GM18907 (cell line): ENCODE results near the gene KLK5.
"Not testable (repeated sequence)": the region's sequence is repeated elsewhere in the genome, so short reads cannot be mapped to it uniquely, and the experiment has no call there.

Experiments
- ATAC-seq: cut with Tn5 transposase; IDR thresholded peaks from one replicate; pipeline ENCODE4 v1.9.1; 2021; ENCODE audit warnings: mild to moderate bottlenecking, moderate library complexity; ENCODE audit not compliant: unreplicated experiment

The KLK5 gene

DNA sequence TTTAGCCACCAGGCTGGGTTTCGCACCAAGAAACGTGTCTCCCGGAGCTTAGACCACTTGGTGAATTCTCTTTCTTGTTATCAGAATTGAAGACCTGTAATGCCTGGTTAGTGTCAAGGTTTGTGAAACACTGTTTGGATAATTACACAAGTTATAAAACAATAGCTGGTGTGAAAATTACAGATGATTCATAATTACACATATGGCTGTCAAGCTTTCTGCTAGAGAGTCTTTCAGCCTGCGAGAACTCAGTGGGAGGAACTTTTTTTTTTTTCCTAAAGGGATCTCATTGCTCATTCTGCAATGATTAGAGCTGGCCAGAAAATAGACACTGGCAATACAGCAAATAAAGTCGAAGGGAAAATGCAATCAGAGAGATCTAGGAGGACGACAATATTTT lies 28.3 kb downstream of the KLK5 start:
- ATAC-seq, result no peak

DNA sequence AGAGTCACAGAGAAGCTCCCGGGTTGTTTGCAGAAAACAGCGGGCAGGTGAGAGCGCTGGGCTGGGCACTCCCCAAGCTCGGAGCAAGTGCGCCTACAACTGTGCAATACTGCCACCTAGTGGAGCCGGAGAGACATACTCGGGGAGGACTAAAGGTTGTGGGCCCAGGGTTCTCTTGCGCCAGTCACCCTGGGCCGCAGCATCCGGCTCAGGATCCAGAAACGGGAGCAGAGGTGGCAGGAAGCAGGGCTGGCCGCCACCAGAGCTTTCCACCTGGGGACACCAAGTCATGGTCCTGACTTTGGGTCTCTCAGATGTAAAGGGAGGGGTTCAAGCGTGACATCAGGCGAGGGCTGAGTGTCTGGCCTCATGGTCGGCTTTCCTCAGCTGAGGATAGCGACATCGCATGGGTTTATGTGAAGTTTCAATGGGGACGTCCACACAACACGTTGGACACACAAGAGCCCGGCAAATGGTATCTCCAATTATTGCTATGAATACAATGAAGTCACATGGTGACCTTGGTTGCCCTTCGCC lies 30.5 kb downstream of the KLK5 start:
- ATAC-seq, result peak; percentile 77

DNA sequence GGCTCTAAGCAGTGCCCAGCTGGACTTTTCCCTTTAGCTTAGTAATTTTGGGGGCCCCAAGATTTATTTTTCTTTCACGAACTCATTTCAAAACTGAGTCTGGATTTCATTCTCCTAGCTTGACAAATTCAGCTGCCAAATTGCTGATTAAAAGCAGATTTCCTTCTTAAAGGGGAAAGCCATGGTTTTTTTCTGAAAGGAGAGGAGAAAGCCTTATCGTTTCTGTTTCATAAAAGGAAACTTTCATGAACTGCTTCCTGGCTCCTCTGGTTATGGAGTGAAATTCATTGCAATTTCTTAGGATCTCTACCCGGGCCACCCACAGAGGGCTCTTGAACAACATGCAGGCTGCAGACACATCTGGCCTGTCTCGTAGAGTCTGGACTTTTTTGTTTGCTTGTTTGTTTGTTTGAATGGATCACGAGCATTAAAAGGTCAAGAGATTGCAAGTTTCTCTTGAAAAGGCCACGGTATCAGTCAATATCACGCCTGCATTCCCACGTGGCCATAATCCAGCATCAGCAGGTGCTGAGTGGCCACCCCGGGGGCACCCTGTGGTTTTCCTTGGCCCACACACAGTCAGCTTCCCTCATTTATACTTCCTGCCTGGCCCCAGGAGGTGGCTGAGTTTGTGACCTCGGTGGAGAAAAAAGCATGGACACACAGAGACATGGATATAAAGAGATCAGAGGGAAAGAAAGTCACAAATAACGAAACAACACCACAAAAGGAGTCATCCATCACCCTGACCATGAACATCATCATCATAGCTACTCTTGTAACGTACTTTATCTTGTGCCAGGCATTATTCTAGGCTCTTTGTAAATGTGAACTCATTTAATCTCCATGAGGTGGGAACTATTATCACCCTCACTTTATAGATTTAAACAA lies 31.2 kb downstream of the KLK5 start:
- ATAC-seq, result no peak

DNA sequence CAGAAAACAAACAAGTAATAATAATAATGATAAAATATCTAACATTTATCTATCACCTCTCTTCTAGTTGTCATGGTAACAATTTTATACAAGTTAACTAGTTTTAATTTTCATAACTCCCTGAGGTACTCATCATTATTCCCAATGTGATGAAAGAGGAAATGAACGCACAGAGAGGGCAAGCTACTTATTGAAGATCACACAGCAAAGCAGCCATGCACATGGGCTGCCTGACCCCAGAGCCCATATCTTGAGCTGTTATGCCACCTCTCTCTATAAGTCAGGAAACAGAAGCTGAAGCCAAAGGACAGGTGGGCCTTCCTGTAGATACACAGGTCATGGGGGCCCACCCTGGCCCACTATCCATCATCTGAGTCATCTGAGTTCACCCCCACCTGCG lies 36.8 kb downstream of the KLK5 start:
- ATAC-seq, result no peak

DNA sequence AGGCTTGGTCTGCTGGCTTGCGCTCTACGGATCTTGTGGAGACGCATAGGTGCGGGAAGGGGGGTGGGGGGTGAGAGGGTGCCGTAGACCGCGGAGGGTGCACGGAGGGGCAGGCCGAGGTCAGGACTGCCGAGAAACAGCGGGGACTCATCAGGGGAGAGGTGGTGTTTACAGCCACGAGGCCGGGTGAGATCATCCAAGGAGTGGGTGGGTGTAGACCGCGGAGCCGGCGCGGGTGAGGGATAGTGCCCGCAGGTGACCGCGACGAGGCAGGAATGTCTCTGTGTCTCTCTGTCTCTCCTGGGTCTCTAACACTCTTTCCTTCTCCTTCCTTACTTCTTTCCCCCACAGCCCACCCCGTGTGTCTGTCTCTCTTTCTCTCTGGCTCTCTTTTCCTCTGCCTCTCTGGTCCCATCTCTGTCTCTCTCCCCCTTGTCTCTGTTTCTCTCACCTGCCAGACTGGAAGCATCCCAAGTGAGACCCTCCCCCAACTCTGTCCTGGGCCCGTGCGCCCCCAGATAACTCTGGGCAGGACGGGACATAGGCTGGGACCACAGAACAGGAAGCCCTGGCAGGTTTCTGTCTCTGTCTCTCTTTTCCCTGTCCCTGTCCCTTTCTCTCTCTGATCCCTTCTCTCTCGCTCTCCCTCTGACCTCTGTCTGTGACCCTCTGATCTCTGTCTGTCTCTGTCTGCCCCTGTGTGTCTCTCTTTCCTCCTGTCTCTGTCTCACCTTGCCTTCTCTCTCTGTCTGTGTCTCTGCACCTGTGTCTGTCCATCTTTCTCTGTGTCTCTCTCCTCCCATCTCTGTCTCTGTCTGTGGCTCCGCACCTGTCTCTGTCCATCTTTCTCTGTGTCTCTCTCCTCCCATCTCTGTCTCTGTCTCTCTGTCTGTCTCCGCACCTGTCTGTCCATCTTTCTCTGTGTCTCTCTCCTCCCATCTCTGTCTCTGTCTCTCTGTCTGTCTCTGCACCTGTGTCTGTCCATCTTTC lies 39.8 kb downstream of the KLK5 start:
- no peak for ATAC-seq

DNA sequence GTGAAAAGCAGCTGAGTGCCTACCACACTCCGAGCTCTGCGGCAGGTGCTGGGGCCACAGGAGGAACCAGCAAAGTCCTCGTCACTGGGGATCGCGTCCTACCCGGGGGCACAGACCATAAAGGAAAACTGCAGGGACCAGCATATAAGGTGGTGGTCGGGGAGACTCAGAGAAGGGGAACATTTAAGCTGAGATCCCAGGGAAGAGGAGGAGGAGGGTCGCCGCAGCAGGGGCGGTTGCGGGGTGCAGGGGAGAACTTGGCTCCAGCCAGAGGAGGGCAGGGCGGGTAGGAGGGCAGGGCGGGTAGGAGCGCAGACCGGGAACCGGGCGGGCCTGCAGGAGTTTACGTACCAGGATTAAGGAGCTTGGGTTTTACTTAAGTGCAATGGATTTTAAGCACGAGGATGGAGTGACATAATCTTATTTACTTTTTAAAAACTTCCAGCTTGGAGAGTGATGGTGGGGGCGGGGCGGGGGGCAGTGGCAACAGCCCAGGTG lies 40.7 kb downstream of the KLK5 start:
- ATAC-seq, result no peak

DNA sequence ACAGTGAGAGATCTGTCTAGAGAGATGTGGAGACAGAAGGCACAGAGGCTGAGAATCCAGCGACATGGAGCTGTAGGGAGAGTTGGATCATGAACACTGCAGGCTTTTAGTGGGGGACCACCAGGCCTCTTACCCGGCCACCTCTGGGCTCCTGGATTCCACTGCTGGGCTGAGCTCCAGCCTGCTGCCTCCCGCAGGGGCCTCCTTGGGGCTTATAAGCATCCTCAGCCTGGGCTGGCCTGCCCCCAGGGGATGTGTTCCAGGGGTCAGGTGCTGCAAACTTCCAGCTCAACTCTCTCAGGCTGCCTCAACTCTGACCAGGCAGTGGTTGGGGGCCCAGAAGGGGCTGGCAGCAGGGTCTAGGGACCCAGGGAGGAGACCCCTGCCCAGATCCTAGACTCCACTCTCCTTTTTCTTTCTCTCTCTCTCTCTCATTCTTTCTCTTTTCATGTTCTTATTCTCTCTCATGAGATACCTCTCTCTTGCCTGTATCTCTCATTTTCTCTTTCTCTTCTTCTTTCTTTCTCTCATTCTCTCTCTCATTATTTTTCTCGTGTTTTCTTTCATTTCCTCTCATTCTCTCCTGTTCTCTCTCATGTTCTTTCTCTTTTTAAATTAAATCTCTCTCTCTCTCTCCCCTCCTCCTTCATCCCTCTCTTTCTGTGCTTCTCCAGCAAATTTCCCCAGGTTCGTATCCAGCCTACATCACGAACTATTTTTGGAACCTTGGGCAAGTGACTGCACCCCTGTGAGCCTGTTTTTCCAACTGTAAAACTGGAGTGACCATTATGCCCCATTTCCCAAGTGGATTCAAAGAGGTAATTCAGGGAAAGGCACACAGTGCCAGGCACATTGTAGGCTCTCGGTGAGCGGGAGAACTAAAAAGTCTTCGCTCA lies 41.4 kb downstream of the KLK5 start, which contains the start of gene KLK4:
KLK4 (minus strand) TSS at position 190 of the 896 bp plus-strand sequence. CDS start 657 bp downstream, outside the sequence.
- ATAC-seq, result no peak

DNA sequence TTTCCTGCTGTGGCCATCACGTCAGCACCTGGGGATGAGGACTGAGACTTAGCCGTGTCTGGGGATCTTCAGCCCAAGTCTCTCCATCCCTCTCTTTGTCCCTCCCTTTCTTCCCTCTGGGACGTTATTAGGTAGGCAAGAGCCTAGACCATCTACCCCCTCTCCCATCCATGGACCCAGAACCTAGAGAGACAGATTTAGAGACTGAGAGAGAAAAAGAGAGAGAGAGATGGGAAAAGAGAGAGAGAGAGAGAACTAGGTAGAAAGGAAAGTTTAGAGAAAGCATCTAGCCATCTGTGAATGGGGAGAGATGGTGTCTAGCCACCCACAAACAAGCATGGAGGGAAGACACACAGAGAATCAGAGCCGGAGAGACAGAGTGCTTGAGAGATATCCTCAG lies 42.1 kb downstream of the KLK5 start:
- ATAC-seq, result no peak

DNA sequence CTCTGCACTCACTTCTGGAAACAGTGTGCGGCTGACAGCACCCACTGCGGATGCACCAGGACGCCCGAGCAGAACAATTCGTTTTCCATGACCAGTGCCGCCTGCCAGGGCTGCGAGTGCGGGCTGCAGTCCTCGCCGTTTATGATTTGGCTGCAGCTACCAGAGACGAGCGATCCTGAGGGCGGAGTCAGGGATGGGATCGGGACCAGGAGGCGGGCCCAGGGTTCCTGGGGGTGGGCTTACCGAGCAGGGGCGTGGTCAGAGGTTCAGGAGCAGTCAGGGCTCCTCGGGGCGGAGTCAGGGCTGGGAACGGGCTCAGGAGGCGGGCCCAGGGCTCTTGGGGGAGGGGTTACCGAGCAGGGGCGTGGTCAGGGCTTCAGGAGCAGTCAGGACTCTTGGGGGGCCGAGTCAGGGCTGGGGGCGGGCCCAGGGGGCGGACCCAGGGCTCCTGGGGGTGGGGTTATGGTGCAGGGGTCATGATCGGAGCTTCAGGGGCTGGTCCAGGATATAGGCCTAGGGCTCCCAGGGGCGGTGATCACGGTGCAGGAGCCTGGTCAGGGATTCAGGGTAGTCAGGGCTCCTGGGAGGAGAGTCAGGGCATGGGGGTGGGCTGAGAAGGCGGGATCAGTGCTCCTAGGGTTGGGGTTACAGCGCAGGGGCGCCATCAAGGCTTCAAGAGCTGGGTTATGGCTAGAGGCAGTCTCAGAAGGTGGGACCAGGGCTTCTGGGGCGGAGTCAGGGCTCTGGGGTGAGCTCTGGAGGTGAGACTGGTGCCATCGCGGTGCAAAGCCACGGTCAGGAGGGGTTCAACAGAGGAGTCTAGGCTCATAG lies 43.4 kb downstream of the KLK5 start:
- peak; percentile 70 for ATAC-seq

DNA sequence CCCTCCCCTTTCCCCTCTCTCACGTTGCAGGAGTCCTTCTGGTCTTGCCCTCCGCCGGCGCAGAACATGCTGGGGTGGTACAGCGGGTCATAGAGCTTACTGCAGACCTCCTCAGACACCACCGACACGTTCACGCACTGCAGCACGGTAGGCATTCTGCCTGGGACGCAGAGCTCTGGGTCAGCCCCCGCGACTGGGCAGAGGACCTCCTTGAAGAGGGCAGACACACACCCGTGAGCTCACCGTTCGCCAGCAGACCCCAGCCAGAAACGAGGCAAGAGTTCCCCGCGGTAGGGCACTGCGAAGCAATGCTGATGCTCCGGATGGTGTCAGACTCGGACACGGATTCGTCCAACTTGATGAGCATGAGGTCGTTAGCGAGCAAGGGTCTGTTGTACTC lies 44.5 kb downstream of the KLK5 start:
- no peak for ATAC-seq

DNA sequence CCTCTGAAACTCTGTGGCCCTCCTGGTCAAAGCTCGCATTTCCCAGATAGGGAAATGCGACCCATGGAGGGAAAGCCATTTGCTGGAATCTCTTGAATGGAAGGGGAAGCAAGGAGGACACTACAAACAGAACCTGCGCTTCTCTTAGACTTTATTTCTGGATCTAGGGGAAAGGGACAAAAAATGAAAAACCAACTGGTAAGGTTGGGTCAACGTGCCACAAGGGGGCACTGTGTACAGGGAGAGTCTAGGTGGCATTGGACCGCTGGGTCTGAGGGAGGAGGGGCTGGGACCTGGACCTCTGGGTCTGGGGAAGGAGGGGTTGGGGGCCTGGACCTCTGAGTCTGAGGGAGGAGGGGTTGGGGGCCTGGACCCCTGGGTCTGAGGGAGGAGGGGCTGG lies 46.6 kb downstream of the KLK5 start:
- no peak for ATAC-seq

DNA sequence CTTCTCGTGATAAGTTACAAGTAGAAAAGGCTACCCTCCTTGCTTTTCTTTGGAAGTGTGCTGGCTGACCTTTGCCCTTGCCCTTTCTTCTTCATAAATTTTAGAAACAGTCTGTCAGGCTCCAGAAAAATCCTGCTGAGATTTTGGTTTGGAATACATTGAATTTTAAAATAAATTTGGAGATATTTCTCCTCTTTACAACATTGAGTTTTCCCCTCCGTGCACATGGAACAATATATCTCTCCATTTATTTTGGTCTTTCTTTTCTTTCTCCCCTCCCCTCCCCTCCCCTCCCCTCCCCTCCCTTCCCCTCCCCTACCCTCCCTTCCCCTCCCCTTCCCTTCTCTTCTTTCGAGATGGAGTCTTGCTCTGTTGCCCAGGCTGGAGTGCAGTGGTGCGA lies 50.2 kb downstream of the KLK5 start:
- ATAC-seq, result no peak

DNA sequence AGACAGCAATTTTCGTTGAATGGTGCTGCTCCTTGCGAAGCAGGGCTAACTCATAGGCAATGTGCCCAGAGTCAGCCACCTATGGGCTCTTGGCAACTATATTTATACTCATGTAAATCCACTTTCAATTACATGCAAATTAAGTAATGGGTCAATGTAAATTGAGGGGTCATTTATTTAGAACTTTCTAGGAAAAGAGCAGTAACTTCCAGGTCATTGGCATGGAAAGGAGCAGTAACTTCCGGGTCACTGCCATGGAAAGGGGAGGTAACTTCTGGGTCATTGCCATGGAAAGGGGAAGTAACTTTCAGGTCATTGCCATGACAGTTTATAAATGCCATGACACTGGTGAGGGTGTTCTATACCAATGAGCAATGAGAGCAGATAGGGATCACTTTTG lies 53.3 kb downstream of the KLK5 start:
- no peak for ATAC-seq

DNA sequence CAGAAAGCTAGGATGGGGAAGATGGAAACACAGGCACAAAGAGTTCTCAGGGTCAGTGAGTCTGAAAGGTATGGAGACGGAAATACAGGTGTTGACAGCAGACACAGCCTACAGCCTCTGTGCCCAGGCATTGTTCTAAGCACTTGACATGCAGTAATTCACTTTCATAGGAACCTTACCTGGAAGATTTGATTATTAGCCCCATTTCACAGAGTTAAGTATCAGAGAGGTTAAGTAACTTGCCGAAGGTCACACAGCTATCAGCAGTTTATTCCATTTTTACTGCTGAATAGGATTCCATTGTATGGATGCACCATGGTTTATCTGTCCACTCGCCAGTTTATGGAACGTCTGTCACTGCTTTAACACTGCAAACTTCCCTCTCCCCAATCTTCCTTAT lies 54.8 kb downstream of the KLK5 start:
- no peak for ATAC-seq

DNA sequence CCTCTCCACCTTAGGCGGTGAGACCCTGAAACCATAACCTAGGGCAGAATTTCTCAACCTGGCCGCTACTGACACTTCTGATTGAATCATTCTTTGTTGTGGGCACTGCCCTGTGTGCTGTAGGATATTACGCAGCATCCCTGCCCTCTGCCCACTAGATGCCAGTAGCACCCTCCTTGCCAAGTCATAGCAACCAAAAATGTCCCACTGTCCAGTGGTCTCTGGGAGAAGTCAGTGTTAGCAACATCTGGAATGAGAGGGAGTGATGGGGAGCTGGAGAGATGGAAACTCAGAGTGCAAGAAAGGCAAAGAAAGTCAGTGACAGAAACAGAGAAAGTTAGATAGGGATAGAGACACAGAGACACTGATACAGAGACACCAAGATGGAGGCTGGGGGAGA lies 55.2 kb downstream of the KLK5 start:
- no peak for ATAC-seq

DNA sequence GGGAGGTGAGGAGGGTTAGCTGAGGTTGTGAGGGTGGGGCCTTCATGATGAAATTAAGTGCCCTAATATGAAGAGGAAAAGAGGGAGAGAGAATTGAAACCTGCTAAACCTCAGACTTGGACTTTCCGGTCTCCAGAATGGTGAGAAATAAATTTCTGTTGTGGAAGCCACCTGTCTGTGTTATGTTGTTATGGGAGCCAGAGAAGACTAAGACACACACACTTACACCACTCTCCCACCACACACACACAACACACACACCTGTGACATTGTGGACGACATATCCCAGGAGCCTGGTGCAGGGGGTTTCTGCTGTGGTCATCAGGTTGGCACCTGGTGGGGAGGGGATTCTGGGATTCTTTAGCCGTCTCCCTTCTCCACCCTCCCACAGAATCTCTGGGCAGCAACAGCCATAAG lies 55.6 kb downstream of the KLK5 start:
- peak; percentile 32 for ATAC-seq

DNA sequence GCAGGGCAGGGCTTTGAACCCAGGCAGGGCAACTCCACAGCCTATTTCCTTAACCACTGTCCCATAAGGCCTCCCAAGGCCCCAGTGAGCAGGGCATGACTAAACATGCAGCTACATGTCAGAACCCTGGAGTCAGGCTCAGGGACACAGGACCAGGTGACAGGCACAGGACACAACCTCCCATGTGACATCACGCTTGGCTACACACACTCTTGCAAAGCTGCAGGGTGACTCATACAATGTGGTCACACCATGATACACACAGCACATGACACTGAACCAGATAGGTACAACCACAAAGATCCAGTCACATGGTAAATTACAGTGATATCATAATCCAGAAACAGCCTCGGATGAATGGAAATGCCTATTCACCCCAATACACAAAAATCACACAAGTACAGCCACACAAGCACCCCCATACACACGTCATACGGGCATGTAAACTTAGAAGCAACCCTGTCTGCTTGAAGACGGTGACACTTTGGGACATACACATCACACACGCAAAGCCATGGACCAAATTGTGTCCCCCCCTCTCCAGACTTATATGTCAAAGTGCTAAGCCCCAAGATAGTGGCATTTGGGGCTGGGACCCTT lies 56.1 kb downstream of the KLK5 start:
- ATAC-seq, result peak; percentile 77

DNA sequence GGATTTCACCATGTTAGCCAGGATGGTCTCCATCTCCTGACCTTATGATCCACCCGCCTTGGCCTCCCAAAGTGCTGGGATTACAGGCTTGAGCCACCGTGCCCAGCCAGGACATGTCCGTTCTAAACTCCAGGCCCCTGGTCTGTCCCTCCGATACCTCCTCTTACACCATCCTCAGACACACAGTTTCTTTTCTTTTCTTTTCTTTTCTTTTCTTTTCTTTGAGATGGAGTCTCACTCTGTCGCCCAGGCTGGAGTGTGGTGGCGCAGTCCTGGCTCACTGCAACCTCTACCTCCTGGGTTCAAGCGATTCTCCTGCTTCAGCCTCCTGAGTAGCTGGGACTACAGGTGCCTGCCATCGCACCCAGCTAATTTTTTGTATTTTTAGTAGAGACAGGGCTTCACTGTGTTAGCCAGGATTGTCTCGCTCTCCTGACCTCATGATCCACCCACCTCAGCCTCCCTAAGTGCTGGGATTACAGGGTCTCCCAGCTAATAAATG lies 56.7 kb downstream of the KLK5 start:
- not testable (repeated sequence) for ATAC-seq
